Fibroblast of the aortic adventitia (primary cell): ENCODE data around the gene FAM78A. TPM values are rescaled to one million over a fixed set of nuclear protein-coding genes. Genes with fewer than 3 reads are reported as not detected.

ENCODE experiments used
- DNase-seq: peaks from one replicate; pipeline ENCODE4 v3.0.0-alpha.2; 2010; ENCODE audit warnings: low read depth
- H3K4me3 ChIP-seq: 2 replicates; pipeline ENCODE4 v1.5.1; 2011; ENCODE audit warnings: low read depth, mild to moderate bottlenecking, control low read depth, low read length, moderate library complexity
- total RNA-seq: library from RNA; depleted of rRNA; stranded (reverse); fragments of >200 nt; gene quantifications from 2 replicates; pipeline ENCODE4 v1.2.3, GENCODE V29; 2012; ENCODE audit warnings: low replicate concordance
- TF ChIP-seq, protein P1 (sequence below): IDR thresholded peaks from 2 replicates; pipeline ENCODE4 v1.5.1; 2011; ENCODE audit warnings: mild to moderate bottlenecking, low read length, control low read depth, inconsistent platforms; ENCODE audit not compliant: insufficient read depth

Gene FAM78A
- total RNA-seq, 1 donor: 0.36 TPM

DNA sequence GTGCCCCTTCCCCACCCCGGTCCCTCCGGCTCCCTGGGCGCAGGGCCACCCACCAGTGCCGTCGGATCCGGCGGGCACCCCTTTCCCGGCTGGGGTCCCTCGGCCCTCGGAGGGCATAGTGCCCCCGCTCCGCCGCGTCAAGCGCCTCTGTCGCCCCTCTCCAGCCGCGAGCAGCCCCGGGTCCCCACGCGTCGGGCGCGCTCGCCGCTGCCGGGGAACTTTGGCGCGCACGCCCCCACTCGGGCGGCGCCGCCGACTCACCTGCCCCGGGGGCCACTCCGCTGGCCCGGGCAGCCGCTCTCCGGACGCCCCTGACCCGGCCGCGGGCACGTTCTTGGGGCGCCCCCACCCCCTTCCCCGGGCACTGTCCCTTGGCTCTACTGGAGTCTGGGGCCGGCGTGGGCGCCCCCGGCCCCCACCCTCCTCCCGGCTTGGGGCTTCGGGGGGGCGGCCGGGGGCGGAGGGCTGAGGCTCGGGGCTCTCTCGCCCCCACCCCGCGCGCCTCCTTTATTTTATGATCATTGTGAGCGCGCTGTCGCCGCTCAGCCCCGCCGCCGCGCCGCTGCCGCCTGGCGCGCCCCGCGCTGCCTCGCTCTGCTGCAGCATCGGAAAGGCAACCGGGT, 1.1 kb upstream of the FAM78A start:
- no peak for DNase-seq
- peak overlapping the region; percentile 57 for H3K4me3 ChIP-seq
- TF ChIP-seq, protein P1, sequence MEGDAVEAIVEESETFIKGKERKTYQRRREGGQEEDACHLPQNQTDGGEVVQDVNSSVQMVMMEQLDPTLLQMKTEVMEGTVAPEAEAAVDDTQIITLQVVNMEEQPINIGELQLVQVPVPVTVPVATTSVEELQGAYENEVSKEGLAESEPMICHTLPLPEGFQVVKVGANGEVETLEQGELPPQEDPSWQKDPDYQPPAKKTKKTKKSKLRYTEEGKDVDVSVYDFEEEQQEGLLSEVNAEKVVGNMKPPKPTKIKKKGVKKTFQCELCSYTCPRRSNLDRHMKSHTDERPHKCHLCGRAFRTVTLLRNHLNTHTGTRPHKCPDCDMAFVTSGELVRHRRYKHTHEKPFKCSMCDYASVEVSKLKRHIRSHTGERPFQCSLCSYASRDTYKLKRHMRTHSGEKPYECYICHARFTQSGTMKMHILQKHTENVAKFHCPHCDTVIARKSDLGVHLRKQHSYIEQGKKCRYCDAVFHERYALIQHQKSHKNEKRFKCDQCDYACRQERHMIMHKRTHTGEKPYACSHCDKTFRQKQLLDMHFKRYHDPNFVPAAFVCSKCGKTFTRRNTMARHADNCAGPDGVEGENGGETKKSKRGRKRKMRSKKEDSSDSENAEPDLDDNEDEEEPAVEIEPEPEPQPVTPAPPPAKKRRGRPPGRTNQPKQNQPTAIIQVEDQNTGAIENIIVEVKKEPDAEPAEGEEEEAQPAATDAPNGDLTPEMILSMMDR: no peak

DNA sequence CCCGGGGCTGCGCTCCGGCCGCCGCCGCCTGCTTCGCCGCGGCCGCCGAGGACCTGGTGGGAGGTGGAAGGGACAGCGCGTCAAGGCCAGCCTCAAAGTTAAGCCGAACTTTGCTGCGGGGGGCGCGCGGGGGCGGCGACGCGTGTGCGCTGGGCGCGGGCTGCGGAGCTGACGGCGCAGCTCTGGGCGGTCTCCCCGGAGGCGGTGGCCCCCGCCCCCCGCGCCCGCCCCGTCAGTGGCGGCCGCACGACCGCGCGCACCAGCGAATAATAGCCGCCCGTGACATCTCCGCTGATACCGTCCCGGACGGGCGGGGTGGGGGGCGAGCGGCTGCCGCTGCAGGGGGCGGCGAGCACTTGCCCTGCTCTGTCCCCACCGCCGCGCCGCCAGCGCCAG, 579 bp upstream of the FAM78A start:
- TF ChIP-seq, protein P1: no peak
- no peak for DNase-seq
- H3K4me3 ChIP-seq: no peak overlapping the region

- DNase-seq: no peak
- TF ChIP-seq, protein P1: no peak
- H3K4me3 ChIP-seq: no peak overlapping the region
Observed at GRCh38 chr9:131275332-131276093, 797 bp downstream of the FAM78A start.

DNA sequence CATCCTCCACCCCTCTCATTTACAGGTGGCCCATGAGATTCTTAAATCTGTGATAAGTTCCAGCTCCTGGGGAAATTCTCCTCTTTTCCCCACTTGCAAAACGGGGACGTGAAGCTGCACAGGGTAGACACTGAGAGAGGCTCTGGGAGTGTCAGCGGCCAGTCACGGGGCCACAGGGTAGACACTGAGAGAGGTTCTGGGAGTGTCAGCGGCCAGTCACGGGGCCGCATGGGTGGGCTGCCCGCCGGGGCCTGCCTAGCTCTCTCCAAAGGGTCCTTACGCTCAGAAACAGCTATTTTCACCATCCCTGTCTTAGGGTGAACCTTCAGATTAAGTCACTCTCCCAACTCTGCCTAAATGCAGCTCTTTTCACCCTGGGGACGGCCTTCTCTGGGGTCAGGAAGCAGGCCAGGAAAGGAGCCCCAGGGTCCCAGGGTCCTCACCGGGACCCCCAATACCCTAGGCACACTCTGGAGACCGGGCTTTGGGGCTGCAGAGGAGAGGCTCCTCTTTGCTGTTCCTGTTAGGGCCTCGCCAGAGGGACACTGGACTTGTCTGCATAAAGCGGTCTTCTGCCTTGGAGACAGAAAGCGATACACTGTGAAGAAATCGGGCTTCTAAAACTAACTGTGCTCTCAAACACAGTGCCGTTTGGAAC, 1.5 kb downstream of the FAM78A start:
- no peak overlapping the region for H3K4me3 ChIP-seq
- TF ChIP-seq, protein P1: no peak
- no peak for DNase-seq

DNA sequence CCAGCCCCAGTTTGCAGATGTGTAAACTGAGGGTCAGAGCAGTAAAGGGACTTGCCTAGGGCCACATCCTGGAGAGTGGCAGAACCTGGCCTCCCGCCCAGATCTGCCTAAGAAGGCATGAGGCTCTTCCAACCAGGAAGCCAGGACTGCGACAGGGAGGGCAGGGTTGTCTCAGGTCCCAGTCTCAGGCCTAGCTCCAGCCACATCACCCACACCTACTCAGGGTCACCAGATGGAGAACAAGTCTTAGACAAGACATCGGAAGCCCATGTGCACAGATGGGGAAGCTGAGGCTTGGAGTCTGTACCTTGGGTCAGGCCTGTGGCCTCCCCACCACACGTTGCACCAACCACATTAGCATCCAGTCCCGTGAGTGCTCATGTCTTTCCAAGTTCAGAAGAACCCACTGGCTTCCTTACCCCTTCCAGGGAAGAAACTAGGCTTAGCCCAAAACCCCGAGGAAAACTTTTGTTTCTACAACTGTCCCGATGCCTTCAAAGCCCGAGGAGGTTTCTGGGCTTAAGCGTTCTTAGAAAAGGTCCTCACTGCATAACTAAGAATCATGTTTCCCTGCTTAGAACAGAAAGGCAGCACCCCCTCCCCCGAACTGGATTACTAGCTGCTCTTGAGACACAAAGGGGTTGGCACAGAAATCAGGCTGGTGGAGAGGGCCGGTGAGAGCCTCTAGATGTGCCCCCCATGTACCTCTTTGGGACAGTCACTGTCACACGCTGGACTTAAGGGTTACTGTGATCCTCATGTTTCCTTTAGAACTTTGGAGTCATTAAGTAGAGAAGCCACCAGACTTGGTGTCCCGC, 2.2 kb downstream of the FAM78A start:
- no peak for DNase-seq
- TF ChIP-seq, protein P1: no peak
- H3K4me3 ChIP-seq: no peak overlapping the region

GRCh38 chr9:131273146-131273855, 3.0 kb downstream of the FAM78A start:
- no peak overlapping the region for H3K4me3 ChIP-seq
- TF ChIP-seq, protein P1: no peak
- DNase-seq: no peak
